HCT116 (cell line): Measurements from ENCODE around the gene MRPS18A. TPM values are rescaled to one million over a fixed set of nuclear protein-coding genes. Genes with fewer than 3 reads are reported as not detected.

ENCODE experiments used
- ATAC-seq: fragments of 200-7000 bp; cut with Tn5 transposase; 2 replicates; pipeline ENCODE4 v1.9.1; 2020; ENCODE audit warnings: mild to moderate bottlenecking, moderate library complexity
- BruUV-seq: library from RNA; stranded (reverse); fragments of 400-500 nt; replicated peaks from 2 replicates; lab custom pipeline; 2021; lab: Mats Ljungman, UMichigan
- CTCF ChIA-PET: fragments of 300-600 bp; sonication (Branson Sonifier 250); formaldehyde crosslinking; loops from one replicate; lab custom pipeline; 2021; ENCODE audit warnings: antibody characterized with exemption; lab: Charles Lee
- POLR2A ChIA-PET: fragments of 300-600, 350-600 bp; sonication (Branson Sonifier 250); formaldehyde crosslinking; loops from one replicate; lab custom pipeline; 2021; ENCODE audit warnings: antibody characterized with exemption; lab: Charles Lee
- RAD21 ChIA-PET, 2 experiments: fragments of 300-600 bp; sonication (Branson Sonifier 250); formaldehyde crosslinking; loops; one replicate each; lab custom pipeline; 2023; ENCODE audit warnings: low total read pairs in 2 of 2; ENCODE audit not compliant: uncharacterized antibody in 2 of 2, unreplicated experiment in 2 of 2, low non-redundant PET in 1 of 2; lab: Charles Lee
- DNase-seq: peaks from one replicate; pipeline ENCODE4 v3.0.0-alpha.2; 2010; ENCODE audit warnings: low read depth, low spot score
- H2AFZ ChIP-seq: fragments of 200-600 bp; shearing (Covaris generic), sonication (generic); 2 replicates; pipeline ENCODE4 v1.6.1; 2017; ENCODE audit warnings: low read depth, mixed run types, mixed read lengths, antibody characterized with exemption, low read length; ENCODE audit not compliant: poor library complexity, severe bottlenecking
- H3K27ac ChIP-seq: 2 replicates; pipeline ENCODE4 v1.5.1; 2012; ENCODE audit warnings: low read depth, low read length
- H3K27me3 ChIP-seq: fragments of 200-600 bp; sonication (generic); 2 replicates; pipeline ENCODE4 v1.6.1; 2016; ENCODE audit warnings: mixed run types, low read length, mixed read lengths; ENCODE audit not compliant: insufficient read depth
- H3K36me3 ChIP-seq, 2 experiments: fragments of 200-500 bp in 1 of 2; fragments of 200-600 bp in 1 of 2; sonication (Bioruptor generic) in 1 of 2; sonication (generic) in 1 of 2; 2 replicates each; pipeline versions ENCODE4 v1.5.1 to v1.6.1; 2014 to 2016; ENCODE audit warnings: low read length in 2 of 2, inconsistent platforms in 1 of 2, mixed read lengths in 1 of 2, mixed run types in 1 of 2; ENCODE audit not compliant: insufficient read depth in 2 of 2, control insufficient read depth in 1 of 2
- H3K4me1 ChIP-seq, 2 experiments: fragments of 200-600 bp in 1 of 2; sonication (generic) in 1 of 2; 2 replicates each; pipeline versions ENCODE4 v1.5.1 to v1.6.1; 2012 to 2017; ENCODE audit warnings: low read length in 2 of 2, inconsistent platforms in 1 of 2, mild to moderate bottlenecking in 1 of 2, mixed read lengths in 1 of 2, mixed run types in 1 of 2, moderate library complexity in 1 of 2; ENCODE audit not compliant: insufficient read depth in 2 of 2, control insufficient read depth in 1 of 2
- H3K4me2 ChIP-seq: fragments of 200-600 bp; sonication (generic); 2 replicates; pipeline ENCODE4 v1.6.1; 2017; ENCODE audit warnings: mixed run types, low read length, mixed read lengths
- H3K4me3 ChIP-seq, 2 experiments: fragments of 200-600 bp in 1 of 2; sonication (generic) in 1 of 2; replicated peaks in 1 of 2; 2 replicates each; pipeline ENCODE4 v1.5.1; 2011 to 2016; ENCODE audit warnings: low read length in 2 of 2, control low read depth in 1 of 2, low read depth in 1 of 2, mild to moderate bottlenecking in 1 of 2, mixed read lengths in 1 of 2, mixed run types in 1 of 2
- H3K79me2 ChIP-seq: fragments of 200-600 bp; sonication (generic); 2 replicates; pipeline ENCODE4 v1.6.1; 2017; ENCODE audit warnings: mild to moderate bottlenecking, mixed run types, low read length, moderate library complexity, mixed read lengths; ENCODE audit not compliant: insufficient read depth
- H3K9ac ChIP-seq: fragments of 200-600 bp; sonication (generic); 2 replicates; pipeline ENCODE4 v1.6.1; 2016; ENCODE audit warnings: low read length, mixed read lengths
- H3K9me2 ChIP-seq: fragments of 200-600 bp; sonication (generic), shearing (Covaris generic); 2 replicates; pipeline ENCODE4 v1.6.1; 2017; ENCODE audit warnings: mixed run types, mild to moderate bottlenecking, moderate library complexity; ENCODE audit not compliant: insufficient read depth
- H3K9me3 ChIP-seq, 2 experiments: fragments of 200-500 bp in 1 of 2; fragments of 200-600 bp in 1 of 2; sonication (Bioruptor generic) in 1 of 2; sonication (generic) in 1 of 2; 2 replicates each; pipeline ENCODE4 v1.6.1; 2014 to 2017; ENCODE audit warnings: low read length in 2 of 2, mixed read lengths in 2 of 2, inconsistent platforms in 1 of 2, low read depth in 1 of 2, mild to moderate bottlenecking in 1 of 2, mixed run types in 1 of 2, moderate library complexity in 1 of 2; ENCODE audit not compliant: control insufficient read depth in 1 of 2, insufficient read depth in 1 of 2
- H4K20me1 ChIP-seq: fragments of 200-600 bp; sonication (generic), shearing (Covaris generic); 2 replicates; pipeline ENCODE4 v1.6.1; 2017; ENCODE audit warnings: mixed run types, mild to moderate bottlenecking, moderate library complexity; ENCODE audit not compliant: insufficient read depth
- ELF1 ChIP-seq: IDR thresholded peaks from 2 replicates; pipeline ENCODE4 v1.6.1; 2012; ENCODE audit warnings: low read depth, borderline replicate concordance
- FOSL1 ChIP-seq: IDR thresholded peaks from 2 replicates; pipeline ENCODE4 v1.6.1; 2012; ENCODE audit warnings: low read depth
- POLR2A ChIP-seq: IDR thresholded peaks from 2 replicates; pipeline ENCODE4 v1.7.0; 2011; ENCODE audit warnings: borderline replicate concordance; ENCODE audit not compliant: insufficient read depth, insufficient read length; ENCODE audit errors: extremely low read depth
- RAD21 ChIP-seq: IDR thresholded peaks from 2 replicates; pipeline ENCODE4 v1.6.1; 2012; ENCODE audit warnings: low read depth, mild to moderate bottlenecking
- SP1 ChIP-seq: IDR thresholded peaks from 2 replicates; pipeline ENCODE4 v1.6.1; 2012; ENCODE audit warnings: low read depth
- SRF ChIP-seq: IDR thresholded peaks from 2 replicates; pipeline ENCODE4 v1.6.1; 2012; ENCODE audit warnings: low read depth
- YY1 ChIP-seq: IDR thresholded peaks from 2 replicates; pipeline ENCODE4 v1.6.1; 2011; ENCODE audit warnings: low read length, low read depth, moderate library complexity, mild to moderate bottlenecking; ENCODE audit not compliant: insufficient replicate concordance; ENCODE audit errors: extremely low read depth
- ZFX ChIP-seq: fragments of 450-650 bp; IDR thresholded peaks from 2 replicates; pipeline ENCODE4 v1.6.1; 2017
- intact Hi-C: fragments of 100-400 bp; cut with micrococcal nuclease; formaldehyde crosslinking; loops from 2 replicates; pipeline ENCODE4 v1.10.0; 2022
- total RNA-seq: library from RNA; stranded (reverse); gene quantifications from one replicate; pipeline ENCODE4 v1.2.1, GENCODE V29; 2021; ENCODE audit not compliant: unreplicated experiment

Gene MRPS18A
- total RNA-seq, 1 experiment from 2014 or later: 63.0 TPM

DNA sequence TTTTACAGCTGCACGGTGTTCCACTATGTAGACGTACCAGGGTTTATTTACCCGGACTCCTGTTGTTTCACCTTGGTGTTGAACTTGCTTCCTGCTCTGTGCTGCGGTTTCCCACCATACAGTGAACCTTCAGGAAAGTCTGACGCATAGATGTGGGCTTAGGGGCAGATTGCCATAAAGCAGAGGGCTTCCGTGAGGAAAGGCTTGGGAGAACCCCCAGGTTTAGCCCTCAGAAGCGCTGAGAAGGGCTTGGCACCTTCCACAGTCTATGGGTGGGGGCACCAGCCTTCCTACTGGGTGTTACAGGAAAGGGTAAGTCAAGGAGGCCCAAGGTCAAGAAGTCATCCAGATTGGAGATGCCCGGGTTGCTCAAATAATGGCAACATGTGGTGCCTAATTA lies 19.2 kb upstream of the MRPS18A start:
- Histone ChIP-seq H3K4me2 (no peak overlapping the region), H3K4me1 (peaks cover 18 to 24% of the 10 kb centered on the region in 2 experiments), H3K27me3 (no peaks in the 10 kb centered on the region)
- POLR2A ChIA-PET: no interaction called here
- intact Hi-C loops: no loop called here
- CTCF ChIA-PET: interaction anchor here (1.5 kb wide), 1 partner anchor 372 kb away, joined by 3 read pairs; no protein-coding TSS in a partner anchor
- no peak for TF ChIP-seq YY1
- TF ChIP-seq POLR2A: no peak
- no peak for TF ChIP-seq RAD21
- no peak for TF ChIP-seq SP1
- TF ChIP-seq, all 23 proteins: peak for 0
- H3K9me2 ChIP-seq: no peaks in the 10 kb centered on the region
- H3K4me3 ChIP-seq: no peak overlapping the region
- H3K9me3 ChIP-seq: no peaks in the 10 kb centered on the region
- ATAC-seq (no peak), DNase-seq (no peak)
- no peak overlapping the region for H3K9ac ChIP-seq
- no peaks in the 10 kb centered on the region for H3K79me2 ChIP-seq
- H3K27ac ChIP-seq: no peak overlapping the region
- H4K20me1 ChIP-seq: no peaks in the 10 kb centered on the region
- H3K36me3 ChIP-seq: no peaks in the 10 kb centered on the region
- H2AFZ ChIP-seq: no peak overlapping the region
- no TSS peak for BruUV-seq
- RAD21 ChIA-PET: no interaction called here

DNA sequence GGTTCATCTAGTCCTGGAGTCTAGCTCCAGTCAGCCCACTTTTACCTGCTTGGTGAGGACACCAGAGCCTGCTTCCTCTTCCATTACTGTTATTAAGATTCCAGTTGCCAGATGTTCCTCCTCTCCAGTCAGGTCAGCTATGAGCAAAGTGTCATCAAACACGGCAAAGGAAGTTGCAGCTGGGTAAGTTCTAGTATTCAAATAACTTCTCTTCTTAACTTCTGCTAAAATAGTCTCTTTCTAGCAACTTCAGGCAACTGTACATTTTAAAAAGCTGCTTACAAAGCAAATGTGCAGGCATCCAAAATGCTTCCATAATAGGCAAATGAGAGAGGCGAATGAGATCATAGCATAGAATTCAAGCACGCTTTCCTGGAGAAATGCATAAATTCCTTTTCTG lies 18.4 kb upstream of the MRPS18A start:
- DNase-seq: no peak
- CTCF ChIA-PET: interaction anchor here (1.4 kb wide), 1 partner anchor 38 kb away, joined by 4 read pairs; no protein-coding TSS in a partner anchor
- ATAC-seq: no peak
- H3K27me3 ChIP-seq: no peaks in the 10 kb centered on the region
- no peak overlapping the region for H3K4me2 ChIP-seq
- BruUV-seq: no TSS peak
- intact Hi-C loops: no loop called here
- no peaks in the 10 kb centered on the region for H4K20me1 ChIP-seq
- TF ChIP-seq ZFX: no peak
- TF ChIP-seq RAD21: no peak
- TF ChIP-seq SRF: no peak
- TF ChIP-seq FOSL1: no peak
- no peak for TF ChIP-seq ELF1
- H3K9me2 ChIP-seq: no peaks in the 10 kb centered on the region
- no peak overlapping the region for H2AFZ ChIP-seq
- H3K4me3 ChIP-seq: no peak overlapping the region
- H3K4me1 ChIP-seq: peaks cover 21 to 30% of the 10 kb centered on the region in 2 experiments
- RAD21 ChIA-PET: no interaction called here
- no peaks in the 10 kb centered on the region for H3K36me3 ChIP-seq
- no peaks in the 10 kb centered on the region for H3K79me2 ChIP-seq
- H3K27ac ChIP-seq: no peak overlapping the region
- POLR2A ChIA-PET: no interaction called here
- no peak overlapping the region for H3K9ac ChIP-seq
- H3K9me3 ChIP-seq: no peaks in the 10 kb centered on the region
